GM06990 (cell line): ENCODE results near the gene ZBTB12.
A peak's percentile ranks its signal among the peaks of the same experiment; 100 is the strongest.

Source experiments
- DNase-seq: peaks from one replicate; pipeline ENCODE4 v3.0.0-alpha.2; 2011; ENCODE audit not compliant: insufficient read length; ENCODE audit errors: extremely low read depth
- H3K27me3 ChIP-seq: replicated peaks from 2 replicates; pipeline ENCODE4 v1.6.0; 2011; ENCODE audit warnings: low read length; ENCODE audit not compliant: control insufficient read depth, insufficient read depth
- H3K36me3 ChIP-seq: 2 replicates; pipeline ENCODE4 v1.5.1; 2011; ENCODE audit warnings: low read length; ENCODE audit not compliant: control insufficient read depth, insufficient read depth
- H3K4me3 ChIP-seq: replicated peaks from 2 replicates; pipeline ENCODE4 v1.5.1; 2011; ENCODE audit warnings: low read depth, mild to moderate bottlenecking, control low read depth, low read length
- TF ChIP-seq, protein P1 (sequence below): IDR thresholded peaks from 2 replicates; pipeline ENCODE4 v1.5.1; 2011; ENCODE audit warnings: low read length, control low read depth, mild to moderate bottlenecking, inconsistent platforms; ENCODE audit not compliant: insufficient read depth, poor library complexity, severe bottlenecking

The ZBTB12 gene, protein sequence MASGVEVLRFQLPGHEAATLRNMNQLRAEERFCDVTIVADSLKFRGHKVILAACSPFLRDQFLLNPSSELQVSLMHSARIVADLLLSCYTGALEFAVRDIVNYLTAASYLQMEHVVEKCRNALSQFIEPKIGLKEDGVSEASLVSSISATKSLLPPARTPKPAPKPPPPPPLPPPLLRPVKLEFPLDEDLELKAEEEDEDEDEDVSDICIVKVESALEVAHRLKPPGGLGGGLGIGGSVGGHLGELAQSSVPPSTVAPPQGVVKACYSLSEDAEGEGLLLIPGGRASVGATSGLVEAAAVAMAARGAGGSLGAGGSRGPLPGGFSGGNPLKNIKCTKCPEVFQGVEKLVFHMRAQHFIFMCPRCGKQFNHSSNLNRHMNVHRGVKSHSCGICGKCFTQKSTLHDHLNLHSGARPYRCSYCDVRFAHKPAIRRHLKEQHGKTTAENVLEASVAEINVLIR

DNA sequence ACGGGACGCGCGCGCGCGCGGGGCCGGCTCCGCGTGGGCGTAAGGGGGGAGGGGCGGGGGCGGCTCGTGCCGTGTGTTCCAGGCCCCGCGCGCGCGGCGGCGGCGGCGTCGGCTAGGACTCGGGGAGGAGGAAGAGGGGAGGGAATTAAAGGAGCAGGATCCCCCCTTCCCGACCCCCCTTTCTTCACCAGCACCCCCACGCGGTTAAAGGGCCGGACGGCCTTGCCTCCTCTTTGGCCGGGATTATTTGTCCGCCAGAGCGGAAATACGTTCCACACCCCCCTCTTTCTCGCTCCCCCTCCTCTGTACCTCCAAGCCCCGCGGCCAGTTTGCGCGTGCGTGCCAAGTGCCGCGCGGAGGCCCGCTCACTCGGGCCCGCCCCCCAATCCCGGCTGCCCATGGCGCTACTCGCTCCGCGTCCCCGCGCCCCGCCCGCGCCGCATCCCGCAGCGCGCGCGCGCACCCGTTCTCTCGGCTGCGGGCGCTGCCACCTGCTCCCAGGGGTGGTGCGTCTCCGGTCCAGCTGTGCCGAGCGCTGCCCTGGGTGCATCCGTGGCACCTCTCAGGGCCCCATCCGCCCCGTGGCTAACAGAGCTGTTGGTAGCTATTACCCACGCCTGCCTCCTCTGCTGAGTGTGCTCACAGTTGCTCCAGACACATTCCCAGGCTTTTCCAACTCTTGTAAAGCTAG lies at the start of gene ZBTB12:
ZBTB12 (minus strand) TSS at position 134 of the 691 bp plus-strand sequence. CDS start 781 bp downstream, outside the sequence.
- TF ChIP-seq, protein P1, sequence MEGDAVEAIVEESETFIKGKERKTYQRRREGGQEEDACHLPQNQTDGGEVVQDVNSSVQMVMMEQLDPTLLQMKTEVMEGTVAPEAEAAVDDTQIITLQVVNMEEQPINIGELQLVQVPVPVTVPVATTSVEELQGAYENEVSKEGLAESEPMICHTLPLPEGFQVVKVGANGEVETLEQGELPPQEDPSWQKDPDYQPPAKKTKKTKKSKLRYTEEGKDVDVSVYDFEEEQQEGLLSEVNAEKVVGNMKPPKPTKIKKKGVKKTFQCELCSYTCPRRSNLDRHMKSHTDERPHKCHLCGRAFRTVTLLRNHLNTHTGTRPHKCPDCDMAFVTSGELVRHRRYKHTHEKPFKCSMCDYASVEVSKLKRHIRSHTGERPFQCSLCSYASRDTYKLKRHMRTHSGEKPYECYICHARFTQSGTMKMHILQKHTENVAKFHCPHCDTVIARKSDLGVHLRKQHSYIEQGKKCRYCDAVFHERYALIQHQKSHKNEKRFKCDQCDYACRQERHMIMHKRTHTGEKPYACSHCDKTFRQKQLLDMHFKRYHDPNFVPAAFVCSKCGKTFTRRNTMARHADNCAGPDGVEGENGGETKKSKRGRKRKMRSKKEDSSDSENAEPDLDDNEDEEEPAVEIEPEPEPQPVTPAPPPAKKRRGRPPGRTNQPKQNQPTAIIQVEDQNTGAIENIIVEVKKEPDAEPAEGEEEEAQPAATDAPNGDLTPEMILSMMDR, result no peak
- Histone ChIP-seq H3K27me3 (no peaks in the 10 kb centered on the region), H3K4me3 (peak within 1 kb of the TSS; percentile 62), H3K36me3 (no peaks in the 10 kb centered on the region; the same call in 1 of the 2 replicates)
- peak; percentile 91 for DNase-seq

DNA sequence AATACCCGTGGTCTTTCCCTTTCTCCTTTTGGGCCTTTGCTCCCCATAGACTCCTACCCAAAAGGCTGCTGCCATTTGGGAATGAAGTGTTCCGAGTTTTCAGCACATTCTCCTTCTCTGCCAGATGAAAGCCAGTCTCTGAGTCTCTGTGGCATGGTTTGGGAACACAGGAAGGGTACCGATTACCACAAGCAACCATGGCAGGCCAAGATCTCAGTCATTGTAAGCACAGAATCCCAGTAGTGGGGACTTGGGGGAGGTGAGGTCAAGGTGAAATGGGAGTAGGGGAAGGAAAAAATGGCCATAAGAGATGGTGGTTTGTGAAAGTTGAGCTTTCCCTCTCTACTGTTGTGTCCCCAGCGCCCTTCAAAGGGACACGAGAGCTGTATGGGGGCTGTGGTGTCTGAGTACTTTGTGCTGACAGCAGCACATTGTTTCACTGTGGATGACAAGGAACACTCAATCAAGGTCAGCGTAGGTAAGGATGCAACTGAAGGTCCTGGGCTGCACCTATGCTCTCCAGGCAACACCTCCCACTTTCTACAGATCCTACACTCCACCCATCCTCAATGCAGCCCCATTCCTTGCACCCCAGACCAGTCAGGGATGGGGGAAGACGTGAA lies 48.2 kb upstream of the ZBTB12 start:
- Histone ChIP-seq H3K27me3 (no peaks in the 10 kb centered on the region), H3K4me3 (no peak overlapping the region), H3K36me3 (peaks cover 14% of the 10 kb centered on the region)
- TF ChIP-seq, protein P1, result no peak
- no peak for DNase-seq

DNA sequence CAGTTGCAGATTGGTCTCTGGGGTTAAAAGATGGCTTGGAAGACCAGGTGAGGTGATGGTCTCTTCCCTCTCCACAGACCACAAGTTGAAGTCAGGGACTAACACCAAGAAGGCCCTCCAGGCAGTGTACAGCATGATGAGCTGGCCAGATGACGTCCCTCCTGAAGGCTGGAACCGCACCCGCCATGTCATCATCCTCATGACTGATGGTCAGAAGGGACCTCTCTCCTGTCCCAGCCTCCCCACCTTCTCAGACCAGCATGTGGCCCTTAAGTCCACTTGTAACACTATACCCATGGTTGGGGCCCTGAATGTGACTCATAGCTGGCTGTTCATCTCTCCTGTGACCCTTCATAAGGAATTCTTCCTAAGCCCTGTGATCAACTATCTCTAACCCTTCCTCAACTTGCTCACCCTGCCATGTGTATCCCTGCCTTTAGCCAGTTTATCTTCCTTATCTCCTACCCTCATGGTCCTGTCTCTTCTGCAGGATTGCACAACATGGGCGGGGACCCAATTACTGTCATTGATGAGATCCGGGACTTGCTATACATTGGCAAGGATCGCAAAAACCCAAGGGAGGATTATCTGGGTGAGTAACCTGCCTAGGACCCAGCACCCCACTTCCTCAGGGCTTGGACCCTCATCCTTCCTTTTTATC lies 47.0 kb upstream of the ZBTB12 start:
- Histone ChIP-seq H3K27me3 (peaks cover 1% of the 10 kb centered on the region; the same call in 1 of the 2 replicates), H3K4me3 (no peak overlapping the region), H3K36me3 (peaks cover 6% of the 10 kb centered on the region)
- DNase-seq, result no peak
- TF ChIP-seq, protein P1, result no peak

DNA sequence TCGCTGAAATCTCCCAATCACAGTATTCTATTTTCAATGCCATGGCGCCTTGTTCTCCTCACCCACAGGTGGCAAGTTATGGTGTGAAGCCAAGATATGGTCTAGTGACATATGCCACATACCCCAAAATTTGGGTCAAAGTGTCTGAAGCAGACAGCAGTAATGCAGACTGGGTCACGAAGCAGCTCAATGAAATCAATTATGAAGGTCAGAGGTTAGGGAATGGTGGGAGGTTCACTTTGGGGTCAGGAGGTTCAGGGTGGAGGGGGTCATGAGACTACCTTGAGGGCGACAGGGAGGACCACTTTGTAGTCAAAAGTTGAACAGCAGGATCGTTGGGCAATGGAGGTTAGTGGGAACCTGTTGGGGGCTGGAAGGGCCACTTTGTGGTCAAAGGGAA lies 46.4 kb upstream of the ZBTB12 start:
- H3K4me3 ChIP-seq, result no peak overlapping the region
- peaks cover 1% of the 10 kb centered on the region; the same call in 1 of the 2 replicates for H3K27me3 ChIP-seq
- DNase-seq, result no peak
- TF ChIP-seq, protein P1, result no peak
- H3K36me3 ChIP-seq, result peaks cover 6% of the 10 kb centered on the region

DNA sequence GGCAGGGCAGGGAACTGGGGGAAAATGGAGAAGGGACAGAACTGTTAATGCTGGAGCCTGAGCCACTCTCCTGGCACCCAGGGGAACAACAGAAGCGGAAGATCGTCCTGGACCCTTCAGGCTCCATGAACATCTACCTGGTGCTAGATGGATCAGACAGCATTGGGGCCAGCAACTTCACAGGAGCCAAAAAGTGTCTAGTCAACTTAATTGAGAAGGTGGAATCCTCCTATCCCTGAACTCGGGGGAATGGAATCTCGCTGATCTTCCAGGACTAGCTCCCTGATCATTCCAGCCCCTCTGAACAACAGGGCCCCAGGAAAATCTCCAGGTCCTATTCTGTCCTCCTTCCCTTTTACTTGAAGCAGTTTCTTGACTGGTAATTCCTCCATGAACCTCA lies 46.0 kb upstream of the ZBTB12 start:
- TF ChIP-seq, protein P1, result no peak
- H3K36me3 ChIP-seq, result peaks cover 5% of the 10 kb centered on the region; the same call in 1 of the 2 replicates
- DNase-seq, result no peak
- no peak overlapping the region for H3K4me3 ChIP-seq
- H3K27me3 ChIP-seq, result peaks cover 1% of the 10 kb centered on the region; the same call in 1 of the 2 replicates
